ENCODE measurements around the gene IL9.
A peak's percentile ranks its signal among the peaks of the same experiment; 100 is the strongest.

The IL9 gene

DNA sequence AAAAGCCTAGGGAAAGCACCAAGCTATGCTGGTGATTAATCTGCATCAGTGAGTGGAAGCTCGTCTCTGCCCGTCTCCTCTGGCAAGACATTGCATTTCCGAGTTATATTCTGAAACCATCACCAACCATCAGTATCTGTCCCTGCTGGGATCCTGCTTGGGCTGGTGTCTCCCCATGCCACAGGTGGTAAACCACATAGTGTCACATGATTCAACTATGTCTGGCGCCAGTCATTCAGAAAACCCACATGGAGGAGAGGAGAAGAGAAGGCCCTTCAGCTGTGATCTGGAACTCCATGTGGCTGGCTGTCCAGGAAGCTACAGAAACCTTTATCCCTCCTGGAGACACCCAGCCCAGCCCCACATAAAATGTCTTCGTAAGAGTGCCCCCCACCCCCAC is 4.8 kb downstream of the IL9 start:
- no peak for DNase-seq

DNA sequence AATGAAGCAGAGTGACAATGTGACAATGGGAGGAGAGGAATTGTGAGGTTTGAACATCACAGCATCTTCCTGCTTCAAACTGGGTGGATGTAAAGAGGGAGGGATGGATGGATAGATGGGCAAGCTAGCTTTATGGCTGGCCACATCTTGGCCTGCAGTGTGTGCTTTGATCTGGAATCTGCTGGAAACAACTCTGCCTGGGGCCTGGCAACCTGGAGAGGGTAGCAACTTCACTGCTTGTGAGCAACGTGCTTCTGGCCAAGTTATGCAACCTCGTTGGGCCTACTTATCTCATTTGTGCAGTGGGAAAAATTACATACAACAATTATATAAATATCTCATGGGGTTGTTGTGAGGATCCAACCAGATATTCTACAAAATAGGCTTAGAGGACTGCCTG is 5.3 kb downstream of the IL9 start:
- no peak for DNase-seq

DNA sequence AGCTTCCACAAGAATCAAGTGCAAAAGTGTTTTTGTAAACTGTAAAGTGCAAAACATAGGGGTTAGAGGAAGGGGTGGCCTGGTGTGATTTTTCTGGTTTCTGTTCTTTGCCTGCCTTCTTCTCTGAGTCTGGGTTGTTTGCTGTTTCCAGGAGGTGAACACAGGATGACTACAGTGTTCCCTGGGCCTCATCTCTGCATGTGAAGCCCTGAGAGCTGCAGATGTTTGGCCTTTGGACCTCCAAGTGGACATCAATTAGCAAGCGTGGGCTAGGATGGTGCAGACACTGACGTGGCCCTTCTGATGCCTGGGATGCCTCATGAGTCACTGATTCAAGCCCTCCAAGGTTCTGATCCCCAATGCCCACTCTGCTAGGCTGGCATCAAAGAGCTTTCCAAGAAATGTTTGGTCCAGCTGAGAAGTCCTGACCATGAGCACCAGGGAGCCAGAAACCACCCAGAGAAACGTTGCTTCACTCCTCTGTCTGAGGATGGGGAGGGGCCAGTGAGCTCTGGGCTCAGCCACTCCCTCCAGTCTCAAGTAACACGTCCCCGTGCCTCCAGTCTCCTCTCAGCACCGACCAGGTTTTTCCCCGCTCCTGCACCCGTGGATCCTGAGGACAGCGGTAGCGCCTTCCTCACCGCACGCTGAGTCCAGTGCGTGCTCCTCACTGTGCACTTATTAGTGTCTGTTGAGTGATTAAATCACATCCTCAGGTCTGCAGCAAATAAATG is 7.6 kb downstream of the IL9 start:
- DNase-seq: no peak

DNA sequence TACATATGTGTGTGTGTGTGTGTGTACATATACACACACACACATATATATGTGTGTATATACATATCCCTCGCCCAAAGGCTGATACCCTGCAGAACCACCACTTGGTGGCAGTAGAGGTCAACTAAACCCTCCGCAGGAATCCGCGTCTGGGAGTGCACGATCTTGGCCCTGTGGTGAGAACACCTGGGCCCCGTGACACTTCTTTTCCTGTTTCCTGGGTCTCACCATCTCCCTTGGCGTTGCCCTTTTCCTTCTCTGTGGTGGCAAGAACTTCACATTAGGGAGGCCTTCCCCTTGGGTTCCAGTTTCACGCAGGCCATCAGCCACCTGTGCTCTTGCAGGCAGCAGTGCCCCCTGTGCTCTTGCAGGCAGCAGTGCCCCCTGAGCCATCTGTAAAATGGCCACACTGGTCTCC is 8.2 kb downstream of the IL9 start:
- DNase-seq: peak; percentile 57

DNA sequence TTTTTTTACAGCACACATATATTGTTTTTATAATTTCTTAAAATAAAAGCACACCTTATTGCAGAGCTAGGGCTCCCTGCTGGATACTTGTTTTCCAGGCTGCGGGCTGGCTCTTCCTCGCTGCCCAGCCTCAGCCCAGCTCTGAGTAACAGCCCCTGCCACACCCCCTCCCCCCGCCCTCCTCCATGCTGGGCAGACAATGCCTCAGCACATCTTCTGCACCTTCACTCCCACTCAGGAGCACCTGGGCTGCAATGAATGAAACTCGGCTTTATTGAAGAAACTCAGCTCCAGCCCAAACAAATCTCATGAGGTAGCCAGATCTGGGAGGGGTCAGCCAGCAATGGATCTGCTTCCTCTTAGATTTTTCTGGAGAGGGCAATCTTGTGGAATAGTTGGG is 9.5 kb downstream of the IL9 start:
- DNase-seq: no peak

DNA sequence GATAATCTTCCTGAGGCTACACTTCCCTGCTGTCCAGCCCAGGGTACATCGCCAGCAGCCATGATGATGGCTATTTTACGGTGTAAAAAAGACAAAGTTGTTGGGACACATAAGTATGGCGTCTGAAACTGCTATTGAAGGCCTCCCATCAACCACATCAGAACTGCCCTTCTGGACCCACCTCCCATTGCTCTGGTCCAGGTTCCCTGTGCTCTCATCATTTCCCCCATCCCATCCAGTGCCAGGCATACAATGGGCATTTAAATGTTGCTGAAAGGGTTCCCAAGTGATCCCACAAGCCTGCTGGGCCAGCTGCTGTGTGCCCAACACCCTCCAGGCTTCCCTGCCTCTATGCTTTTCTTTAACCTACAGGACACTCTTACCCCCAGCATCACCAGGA is 10.6 kb downstream of the IL9 start:
- no peak for DNase-seq

DNA sequence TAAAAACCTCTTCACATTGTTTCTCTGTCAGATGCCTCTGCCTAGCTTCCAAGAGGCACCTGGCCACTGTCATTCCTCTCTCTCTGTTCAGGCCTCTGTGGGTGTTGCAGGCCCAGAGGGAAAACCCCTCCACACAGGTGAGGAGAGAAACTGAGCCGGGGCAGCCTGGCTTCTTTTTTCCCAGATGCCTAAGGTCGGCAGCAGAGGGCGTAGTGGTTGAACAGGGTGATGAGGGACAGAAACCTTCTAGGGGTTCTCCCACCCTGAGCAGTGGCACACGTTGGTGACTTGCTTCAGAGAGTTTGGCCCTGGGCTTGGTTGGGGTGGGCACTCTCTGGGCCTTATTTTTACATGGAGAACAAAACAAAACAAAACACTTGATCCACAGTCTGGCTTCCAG is 12.2 kb downstream of the IL9 start:
- DNase-seq: no peak

DNA sequence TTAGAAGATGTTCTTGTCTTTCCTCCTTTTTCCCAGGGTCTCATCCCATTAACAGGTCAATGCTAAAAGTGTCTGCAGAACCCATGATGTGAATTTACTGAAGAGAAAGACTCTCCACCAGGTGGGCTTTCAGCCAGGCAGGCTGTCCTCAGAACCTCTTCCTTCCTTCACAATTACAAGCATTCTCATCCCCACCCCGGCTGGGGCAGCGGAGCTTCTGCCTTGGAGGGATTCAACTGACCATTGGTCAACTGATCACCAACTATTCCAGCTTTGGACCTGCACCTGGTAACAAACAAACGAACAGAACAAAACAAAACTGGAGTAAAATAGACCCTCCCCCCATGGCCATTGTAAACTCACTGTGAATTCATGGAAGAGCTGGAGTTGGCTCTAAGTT is 12.6 kb downstream of the IL9 start:
- no peak for DNase-seq

DNA sequence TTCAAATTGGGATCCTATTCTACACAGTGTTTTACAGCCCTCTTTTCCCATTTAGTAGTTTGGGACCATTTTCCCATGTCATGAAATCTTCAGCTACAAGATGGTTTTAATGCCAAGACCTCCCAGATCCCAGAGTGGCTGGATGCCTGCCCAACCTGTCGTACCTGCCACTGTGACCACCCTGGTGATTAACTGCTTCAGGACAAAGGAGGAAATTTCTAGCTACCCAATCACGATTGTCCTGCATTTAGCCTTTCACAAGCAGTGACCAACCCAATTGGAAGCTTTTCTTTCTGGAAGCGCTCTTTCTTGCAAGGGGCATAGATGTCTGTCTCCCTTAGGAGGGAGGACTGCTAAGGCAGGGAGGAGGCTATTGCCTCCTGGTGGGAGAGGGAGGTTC is 13.8 kb downstream of the IL9 start:
- DNase-seq: no peak

DNA sequence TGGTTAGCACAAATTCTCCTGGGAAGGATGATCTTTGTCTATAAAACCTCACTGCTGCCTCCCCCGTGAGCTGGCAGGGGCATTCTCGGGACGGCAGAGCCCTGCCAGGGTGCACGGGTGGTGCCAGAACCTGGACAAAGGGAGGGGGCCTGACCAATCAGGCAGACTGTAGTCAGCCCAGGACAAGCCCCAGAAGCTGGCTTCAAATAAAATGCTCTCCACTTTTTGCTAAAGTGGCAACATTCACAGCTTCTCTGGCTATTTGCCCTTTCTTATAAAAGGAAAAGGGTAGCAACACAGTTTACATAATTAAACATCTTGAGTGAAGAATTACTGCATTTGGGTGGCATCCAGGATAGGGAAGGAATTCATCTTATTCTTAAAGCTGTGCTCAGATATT is 14.4 kb downstream of the IL9 start:
- no peak for DNase-seq

DNA sequence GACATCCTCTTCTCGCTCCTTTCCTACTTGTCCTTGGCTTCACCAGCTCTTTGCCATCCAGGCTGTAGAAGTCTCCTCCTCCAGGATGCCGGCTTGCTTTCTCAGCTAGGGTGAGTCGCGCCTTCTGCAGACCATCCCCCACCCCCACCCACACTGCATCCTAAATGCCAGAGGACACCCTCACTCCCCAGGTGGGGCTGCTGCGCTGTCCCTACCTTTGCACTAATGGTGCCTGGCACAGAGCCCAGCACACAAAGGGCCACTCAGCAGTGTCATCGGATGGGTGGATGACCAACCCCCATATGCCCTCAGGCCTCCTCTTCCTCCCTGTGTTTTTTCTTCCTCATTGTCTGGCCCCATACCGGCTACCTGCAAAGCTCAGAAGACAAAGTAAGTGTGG is 14.8 kb downstream of the IL9 start:
- DNase-seq: peak; percentile 12

DNA sequence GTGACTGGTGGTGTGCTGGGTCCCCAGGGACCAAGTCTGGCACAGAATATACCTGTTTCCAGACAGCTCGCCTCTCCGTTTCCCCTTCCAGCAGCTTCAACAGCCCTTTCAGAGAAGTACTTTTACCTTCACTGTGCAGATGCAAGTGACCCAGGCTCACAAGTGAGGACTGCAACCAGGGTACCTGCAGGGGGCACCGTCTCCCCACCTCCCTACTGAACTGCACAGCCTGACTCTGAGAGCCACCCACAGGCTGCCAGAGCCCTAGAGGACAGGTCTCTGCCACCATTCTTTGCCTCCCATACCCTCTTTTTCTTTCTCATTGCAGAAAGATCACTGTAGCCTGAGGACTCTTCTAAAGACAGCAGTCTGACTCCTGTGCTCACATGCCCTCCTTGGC is 15.4 kb downstream of the IL9 start:
- no peak for DNase-seq

DNA sequence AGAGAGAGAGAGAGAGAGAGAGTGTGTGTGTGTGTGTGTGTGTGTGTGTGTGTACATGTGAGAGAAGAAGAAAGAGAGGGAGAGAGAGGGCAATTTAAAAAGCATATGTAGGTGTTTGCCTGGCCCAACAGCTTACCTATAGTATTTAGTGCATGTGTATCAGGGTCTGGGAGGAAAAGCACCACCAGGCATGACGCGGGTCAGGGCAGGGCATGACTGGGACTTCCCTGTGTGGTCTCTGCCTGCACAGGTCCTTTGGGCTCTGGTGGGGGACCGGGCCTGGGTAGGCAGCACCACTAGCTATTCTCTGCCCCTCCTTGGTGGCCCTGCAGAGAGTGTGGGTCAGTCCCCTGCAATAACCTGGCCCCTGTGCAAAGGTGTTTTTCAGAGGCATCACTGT is 16.1 kb downstream of the IL9 start:
- DNase-seq: no peak

DNA sequence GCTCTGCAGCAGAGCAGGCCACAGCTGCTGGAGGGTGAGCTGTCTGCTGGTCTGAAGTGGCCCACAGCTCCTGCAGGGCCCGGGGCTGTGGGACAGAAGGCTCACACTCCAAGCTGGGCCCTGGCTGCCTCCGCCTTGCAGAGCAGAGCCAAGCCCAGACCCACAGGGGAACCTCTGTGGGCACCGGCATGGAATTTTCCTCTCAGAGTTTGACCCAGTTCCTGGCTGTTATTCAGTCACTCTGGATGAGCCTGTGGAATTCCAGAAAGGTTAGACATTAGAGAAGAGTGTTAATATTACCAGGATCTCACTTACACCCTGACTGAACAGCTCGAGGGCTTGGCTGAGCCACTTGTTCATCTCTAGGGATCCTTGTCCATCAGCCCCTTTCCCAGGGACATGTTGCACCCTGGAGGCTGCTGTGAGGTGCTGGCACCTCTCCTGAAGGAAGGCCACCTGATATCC is 17.5 kb downstream of the IL9 start:
- DNase-seq: no peak

DNA sequence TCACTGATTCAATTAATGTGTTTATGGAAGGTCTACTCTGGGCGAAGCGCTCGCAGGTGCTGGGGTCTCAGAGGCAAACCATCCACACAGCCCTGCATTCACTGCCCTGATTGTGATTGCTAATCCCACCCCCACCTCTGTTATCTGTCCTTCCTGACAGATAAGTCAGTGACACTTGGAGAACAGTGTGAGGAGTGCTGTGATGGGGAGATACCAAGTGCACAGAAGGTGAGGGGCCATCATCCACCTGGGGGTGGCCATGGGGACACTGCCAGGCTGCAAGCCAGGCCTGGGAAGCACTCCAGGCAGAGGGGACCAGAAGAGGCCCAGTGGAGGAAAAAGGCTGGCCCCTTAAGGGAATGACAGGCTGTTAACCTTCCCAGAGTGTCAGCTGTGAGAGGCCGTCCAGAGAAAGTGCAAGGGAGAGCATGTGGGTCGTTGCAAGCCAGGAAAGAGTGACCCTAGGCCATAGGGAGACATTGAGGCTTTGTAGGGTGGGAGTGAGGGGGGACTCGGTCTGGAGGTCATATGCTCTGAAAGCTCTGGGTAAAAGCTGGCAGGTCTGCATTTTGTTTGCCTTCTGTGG is 18.0 kb downstream of the IL9 start:
- DNase-seq: no peak

DNA sequence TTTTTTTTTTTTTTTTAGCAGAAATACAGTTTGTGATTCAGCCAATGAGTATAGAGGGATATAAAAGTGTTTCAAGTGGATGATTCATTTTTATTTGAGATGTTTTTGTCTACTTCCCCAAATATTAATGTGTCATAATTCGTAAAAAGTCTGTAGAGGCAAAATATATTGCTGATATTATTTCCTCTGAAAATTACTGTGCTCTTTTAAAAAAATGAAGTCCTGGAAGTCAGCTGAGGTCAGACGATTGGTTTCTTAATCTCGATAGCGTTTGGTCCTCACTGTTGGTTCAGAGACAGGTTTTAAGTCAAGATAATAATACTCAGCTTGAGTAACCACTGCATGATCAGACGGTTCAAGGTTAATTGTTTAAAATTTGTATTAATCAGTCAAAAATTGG is 19.5 kb downstream of the IL9 start:
- no peak for DNase-seq

DNA sequence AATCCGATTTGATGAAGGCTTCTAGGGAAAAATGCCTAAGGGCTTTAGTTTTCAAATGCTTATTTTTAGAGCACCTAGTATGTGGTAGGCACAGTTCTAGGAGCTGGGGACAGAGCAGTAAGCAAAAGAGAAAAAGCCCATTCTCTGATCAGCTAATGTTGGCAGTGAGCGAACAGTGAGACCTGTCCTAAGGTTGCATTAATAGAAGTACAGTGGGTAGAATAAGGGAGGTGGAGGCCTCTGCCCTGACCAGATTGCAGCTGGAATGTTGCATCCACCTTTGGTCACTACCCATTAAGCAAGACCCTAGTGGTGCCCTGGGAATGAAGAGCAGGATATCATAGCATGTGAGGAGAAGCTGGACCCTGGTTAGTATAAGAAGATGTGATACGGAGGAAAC is 20.1 kb downstream of the IL9 start:
- no peak for DNase-seq

DNA sequence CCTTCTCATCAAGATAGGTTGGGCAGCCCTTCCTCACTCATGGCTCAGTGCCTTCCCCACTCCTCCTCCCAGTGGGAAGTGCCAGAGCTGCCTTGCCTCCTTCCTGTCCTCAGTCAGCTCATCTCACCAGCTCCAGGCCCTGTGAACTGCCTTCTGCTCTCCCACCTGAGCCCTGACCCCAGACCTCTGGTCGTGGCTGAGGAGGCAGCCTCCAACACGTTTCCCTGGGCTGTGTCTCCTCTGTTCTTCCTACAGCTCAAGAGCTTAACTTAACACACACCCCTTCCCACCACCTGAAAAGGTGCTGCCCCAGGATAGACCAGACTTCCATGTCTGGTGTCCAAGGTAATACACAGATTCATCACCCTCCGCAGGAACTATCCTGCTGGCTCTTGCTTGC is 21.2 kb downstream of the IL9 start:
- DNase-seq: no peak

DNA sequence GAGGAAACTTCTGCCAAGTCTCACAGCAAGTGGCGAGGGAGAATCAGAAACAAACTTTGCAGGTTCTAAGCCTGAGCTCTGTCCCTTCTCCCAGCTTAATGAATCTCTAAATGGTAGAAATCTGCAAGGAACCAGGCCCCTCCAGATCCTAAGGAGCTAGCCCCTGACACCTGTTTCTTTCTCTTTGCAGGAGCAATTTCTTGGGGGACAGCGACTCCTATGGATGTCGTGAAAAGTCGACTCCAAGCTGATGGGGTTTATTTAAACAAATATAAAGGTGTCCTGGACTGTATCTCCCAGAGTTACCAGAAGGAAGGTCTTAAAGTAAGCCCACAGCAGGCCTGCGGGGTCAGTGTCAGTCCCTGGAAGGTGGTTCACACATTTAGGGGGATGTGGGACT is 21.8 kb downstream of the IL9 start:
- DNase-seq: no peak

DNA sequence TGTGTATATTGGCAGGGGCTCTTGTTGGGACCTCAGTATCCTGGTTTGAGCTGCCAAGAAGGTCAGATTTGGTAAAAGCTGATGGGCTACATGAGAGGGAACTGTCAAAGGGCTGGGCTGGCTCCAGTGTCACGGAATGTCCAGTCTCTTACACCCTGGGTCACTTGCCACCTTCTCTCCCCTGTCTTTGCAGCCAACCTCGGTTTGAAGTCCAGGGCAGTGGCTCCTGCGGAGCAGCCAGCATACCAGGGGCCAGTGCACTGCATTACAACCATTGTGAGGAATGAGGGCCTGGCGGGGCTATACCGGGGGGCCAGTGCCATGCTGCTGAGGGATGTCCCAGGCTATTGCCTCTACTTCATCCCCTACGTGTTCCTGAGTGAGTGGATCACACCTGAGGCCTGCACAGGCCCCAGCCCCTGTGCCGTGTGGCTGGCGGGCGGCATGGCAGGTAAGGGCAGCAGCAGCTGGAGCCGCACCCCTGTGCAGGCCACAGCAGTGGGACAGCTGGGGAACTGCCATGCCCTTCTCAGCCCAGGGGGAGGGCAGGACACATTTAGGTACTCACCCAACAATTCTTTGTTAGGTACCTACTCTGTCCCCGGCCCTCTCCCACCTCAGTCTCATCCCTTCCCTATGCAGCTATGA is 24.2 kb downstream of the IL9 start:
- no peak for DNase-seq

DNA sequence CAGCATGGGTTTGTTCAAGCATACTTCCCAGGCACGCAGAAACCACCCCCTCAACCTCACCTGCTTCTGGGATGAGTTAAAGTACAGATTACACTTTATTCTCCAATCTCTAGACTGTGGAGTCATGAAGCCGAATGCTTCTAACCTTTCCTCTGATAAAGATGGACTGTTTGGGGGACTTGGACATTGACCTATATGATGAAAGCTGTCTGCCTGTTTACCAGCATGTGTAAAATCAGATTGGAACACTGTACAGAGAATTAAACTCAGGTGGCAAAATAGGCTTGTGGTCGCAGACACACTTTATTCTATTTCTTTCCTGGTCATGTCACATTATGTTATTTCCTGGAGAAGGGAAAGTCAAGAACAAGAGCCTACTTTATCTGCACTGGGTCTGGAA is 25.7 kb downstream of the IL9 start:
- DNase-seq: no peak

DNA sequence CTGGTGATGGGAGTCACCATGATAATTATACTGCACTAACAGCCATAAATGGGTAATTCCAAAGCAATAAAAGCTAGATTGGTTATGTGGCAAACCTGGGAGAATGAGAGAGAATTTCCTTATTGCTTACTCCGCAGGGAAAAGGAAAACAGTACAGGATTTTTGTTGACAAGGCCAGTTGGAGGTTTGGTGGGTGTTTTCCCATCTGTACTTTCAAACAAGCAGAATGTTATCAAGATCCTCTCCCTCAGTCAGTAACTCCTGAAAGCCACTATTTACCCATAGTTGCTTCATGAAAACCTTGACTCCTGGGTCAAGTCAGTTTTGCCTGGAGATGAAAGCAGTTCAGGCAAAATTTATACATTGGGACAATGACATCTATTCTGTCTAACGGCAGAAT is 26.4 kb downstream of the IL9 start:
- no peak for DNase-seq

DNA sequence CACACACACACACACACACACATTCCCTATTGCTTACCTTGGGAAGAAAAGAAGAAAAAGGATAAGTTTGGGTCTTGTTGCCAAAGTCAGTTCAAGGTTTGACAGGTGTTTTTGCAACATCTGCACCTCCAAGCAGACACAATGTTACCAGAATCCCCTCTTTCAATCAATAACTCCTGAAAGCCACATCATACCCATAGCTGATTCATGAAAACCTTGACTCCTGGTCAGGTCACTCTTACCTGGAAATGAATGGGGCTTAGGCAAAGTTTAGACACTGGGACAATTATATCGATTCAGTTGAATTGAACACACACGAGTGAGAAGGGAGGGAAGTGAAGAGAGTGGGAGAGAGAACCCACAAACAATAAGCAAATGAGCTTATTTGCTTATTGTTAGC is 27.0 kb downstream of the IL9 start:
- DNase-seq: no peak

DNA sequence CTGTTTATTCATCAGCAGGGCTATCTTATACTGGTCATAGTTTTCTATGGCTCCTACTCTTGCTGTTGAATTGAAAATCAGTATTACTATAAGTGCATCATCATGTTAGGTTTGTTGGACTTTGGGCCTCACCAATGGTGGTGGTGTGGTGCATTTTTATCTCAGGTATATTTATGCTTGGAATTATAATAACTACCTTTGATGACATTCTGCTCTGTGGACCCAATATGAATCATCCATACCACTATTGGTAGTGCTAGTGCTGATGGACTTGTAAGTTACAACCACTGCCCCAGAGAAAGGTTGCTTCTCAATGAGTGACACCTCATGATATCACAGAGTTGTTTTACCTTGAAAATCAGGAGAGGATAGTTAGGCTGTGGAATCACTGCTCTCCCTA is 28.0 kb downstream of the IL9 start:
- DNase-seq: no peak

DNA sequence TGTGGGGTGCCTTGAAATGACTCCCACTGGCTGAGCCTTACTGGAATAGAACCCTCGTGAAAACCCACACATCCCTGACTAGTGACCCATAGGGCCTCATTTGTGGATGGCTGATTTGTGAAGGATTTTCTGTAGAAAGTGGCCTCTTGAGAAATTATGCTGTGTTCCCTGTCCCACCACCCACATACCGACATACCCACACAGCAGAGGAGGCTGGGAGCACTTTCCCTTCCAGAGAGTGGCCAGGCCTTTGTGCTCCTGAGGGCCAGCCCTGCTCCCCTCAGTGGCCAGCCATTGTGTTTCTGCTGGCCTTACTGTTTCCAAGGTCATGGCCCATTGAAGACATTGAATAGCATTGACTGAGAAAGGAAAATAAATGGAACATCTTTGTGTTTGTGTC is 29.6 kb downstream of the IL9 start:
- DNase-seq: no peak

Measured in NCI-H1105 treated with DMSO at 0.1 percent for 48 hours (cell line).